OCI-LY1 (cell line): ENCODE measurements around the gene CLTB.

ENCODE experiments used
- EZH2 ChIP-seq: fragments of 200-600 bp; sonication (generic), shearing (Covaris generic); IDR thresholded peaks from 2 replicates; pipeline ENCODE4 v1.8.0; 2017; ENCODE audit warnings: borderline replicate concordance, mixed run types, mild to moderate bottlenecking, antibody characterized with exemption, low read length, moderate library complexity, mixed read lengths
- TF ChIP-seq, protein P1 (sequence below): fragments of 200-600 bp; sonication (generic), shearing (Covaris generic); IDR thresholded peaks from 2 replicates; pipeline ENCODE4 v1.5.1; 2017; ENCODE audit warnings: mild to moderate bottlenecking, antibody characterized with exemption, low read length, moderate library complexity, mixed read lengths

DNA sequence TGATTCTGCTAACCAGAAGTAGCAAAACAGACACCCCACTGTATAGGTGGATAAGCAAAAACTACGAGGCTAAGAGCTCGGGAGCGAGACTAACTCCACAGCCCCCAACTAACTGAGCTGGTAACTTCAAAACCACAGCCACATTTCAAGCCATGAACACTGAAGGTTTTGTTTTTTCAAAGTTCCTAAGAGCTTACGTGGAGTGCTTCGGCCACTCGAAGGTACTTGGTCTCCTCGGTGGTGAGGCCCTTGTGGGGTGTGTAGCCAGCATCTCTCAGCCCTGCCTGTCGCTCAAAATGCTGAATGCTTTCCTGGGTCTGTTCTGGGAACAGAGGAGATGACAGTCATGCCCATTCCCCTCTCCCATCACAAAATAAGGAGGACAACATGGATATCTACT, 65.9 kb downstream of the CLTB start:
- no peak for TF ChIP-seq EZH2
- TF ChIP-seq, protein P1, sequence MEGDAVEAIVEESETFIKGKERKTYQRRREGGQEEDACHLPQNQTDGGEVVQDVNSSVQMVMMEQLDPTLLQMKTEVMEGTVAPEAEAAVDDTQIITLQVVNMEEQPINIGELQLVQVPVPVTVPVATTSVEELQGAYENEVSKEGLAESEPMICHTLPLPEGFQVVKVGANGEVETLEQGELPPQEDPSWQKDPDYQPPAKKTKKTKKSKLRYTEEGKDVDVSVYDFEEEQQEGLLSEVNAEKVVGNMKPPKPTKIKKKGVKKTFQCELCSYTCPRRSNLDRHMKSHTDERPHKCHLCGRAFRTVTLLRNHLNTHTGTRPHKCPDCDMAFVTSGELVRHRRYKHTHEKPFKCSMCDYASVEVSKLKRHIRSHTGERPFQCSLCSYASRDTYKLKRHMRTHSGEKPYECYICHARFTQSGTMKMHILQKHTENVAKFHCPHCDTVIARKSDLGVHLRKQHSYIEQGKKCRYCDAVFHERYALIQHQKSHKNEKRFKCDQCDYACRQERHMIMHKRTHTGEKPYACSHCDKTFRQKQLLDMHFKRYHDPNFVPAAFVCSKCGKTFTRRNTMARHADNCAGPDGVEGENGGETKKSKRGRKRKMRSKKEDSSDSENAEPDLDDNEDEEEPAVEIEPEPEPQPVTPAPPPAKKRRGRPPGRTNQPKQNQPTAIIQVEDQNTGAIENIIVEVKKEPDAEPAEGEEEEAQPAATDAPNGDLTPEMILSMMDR: no peak
